Activated B cell treated with CpG ODN at 0.5 μM for 24 hours (primary cell): Measurements from ENCODE around the gene TRIM68. TPM values are rescaled to one million over a fixed set of nuclear protein-coding genes. Genes with fewer than 3 reads are reported as not detected.

Experiments used
- ATAC-seq: fragments of 200-7000 bp; cut with Tn5 transposase; one replicate; pipeline ENCODE4 v1.10.0; 2021; ENCODE audit warnings: low read depth, mild to moderate bottlenecking, moderate library complexity
- CTCF ChIA-PET: fragments of 350-600 bp; sonication (Branson Sonifier 250); formaldehyde crosslinking; loops from one replicate; lab custom pipeline; 2021; ENCODE audit warnings: antibody characterized with exemption; lab: Charles Lee
- POLR2A ChIA-PET: fragments of 350-600 bp; sonication (Branson Sonifier 250); formaldehyde crosslinking; loops from one replicate; lab custom pipeline; 2021; ENCODE audit warnings: antibody characterized with exemption; lab: Charles Lee
- DNase-seq: peaks from one replicate; pipeline ENCODE4 v3.0.0; 2022
- H3K27ac Mint-ChIP-seq: one replicate; pipeline ENCODE4 v1.8.0; 2020; ENCODE audit warnings: mixed read lengths
- H3K27me3 Mint-ChIP-seq: one replicate; pipeline ENCODE4 v1.8.0; 2021; ENCODE audit warnings: mixed read lengths
- H3K36me3 Mint-ChIP-seq: one replicate; pipeline ENCODE4 v1.8.0; 2021; ENCODE audit warnings: low read depth, mixed read lengths
- H3K4me1 Mint-ChIP-seq: one replicate; pipeline ENCODE4 v1.8.0; 2021; ENCODE audit warnings: mixed read lengths
- H3K4me3 Mint-ChIP-seq: one replicate; pipeline ENCODE4 v1.8.0; 2020; ENCODE audit warnings: mild to moderate bottlenecking, mixed read lengths
- H3K9me3 Mint-ChIP-seq: one replicate; pipeline ENCODE4 v1.8.0; 2020; ENCODE audit warnings: mixed read lengths
- intact Hi-C: fragments of 100-400 bp; cut with micrococcal nuclease; formaldehyde crosslinking; loops from one replicate; pipeline ENCODE4 v1.15.1; 2024
- total RNA-seq: library from RNA; stranded (reverse); gene quantifications from 2 replicates; pipeline ENCODE4 v1.2.3, GENCODE V29; 2022
- TF ChIP-seq, protein P1 (sequence below): fragments of 200-600 bp; IDR thresholded peaks from one replicate; pipeline ENCODE4 v1.8.0; 2022; ENCODE audit warnings: antibody characterized with exemption, mild to moderate bottlenecking

TRIM68 gene, protein sequence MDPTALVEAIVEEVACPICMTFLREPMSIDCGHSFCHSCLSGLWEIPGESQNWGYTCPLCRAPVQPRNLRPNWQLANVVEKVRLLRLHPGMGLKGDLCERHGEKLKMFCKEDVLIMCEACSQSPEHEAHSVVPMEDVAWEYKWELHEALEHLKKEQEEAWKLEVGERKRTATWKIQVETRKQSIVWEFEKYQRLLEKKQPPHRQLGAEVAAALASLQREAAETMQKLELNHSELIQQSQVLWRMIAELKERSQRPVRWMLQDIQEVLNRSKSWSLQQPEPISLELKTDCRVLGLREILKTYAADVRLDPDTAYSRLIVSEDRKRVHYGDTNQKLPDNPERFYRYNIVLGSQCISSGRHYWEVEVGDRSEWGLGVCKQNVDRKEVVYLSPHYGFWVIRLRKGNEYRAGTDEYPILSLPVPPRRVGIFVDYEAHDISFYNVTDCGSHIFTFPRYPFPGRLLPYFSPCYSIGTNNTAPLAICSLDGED
- total RNA-seq: 15.2 and 16.9 TPM in 2 replicates

DNA sequence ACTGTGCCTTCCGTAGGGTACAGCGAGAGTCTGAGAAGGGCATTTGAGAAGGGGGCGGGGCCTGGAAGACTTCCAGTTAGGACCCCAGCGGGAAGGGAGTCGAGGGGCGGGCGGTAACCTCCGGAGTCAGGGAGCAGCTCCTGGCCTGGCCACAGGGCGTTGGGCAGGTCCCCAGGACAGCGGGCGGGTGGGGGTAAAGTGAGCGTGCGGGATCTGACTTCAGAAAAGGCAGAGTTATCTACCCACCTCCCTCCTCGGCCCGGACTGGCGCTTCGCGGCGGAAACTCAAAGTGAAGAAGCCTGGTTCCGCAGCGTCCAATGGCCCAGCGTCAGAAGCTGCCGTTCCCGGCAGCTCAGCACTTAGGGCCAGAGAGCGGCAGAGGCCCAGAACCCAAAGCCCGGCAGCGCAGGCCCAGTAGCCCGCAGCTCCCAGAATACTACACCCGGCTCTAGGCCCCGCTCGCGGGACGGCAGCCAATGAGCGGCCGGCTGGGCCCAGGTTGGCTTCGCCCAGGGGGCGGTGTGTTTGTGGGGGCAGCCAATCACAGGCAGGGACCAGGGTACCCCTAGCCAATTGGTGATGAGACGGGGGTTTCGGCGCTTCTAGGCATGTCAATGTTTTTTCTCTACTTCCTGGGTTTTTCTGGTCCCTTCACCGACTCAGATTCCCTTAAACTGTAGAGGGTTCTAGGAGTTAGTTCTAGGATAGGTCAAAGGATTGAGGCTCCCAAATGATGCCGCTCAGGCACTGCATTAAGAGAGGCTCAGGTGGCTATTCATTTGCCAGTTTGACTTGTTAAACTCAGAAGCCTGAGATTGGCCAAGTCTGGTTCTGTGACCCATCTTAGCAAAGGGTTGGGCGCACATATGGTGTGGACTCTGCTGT, at the start of gene TRIM68:
Gene TRIM68 (minus strand): TSS at position 451 of the 886 bp plus-strand sequence. CDS start 2,727 bp downstream, outside the sequence.
- intact Hi-C loops: loop anchor here (1.0 to 10.0 kb wide), 5 partner anchors 215 to 1874 kb away; partner anchors contain the start of genes ARFIP2, FHIP1B, TIMM10B and TRIM21
- peak within 1 kb of the TSS; percentile 91 for H3K27ac Mint-ChIP-seq
- H3K4me1 Mint-ChIP-seq: peaks cover 43% of the 10 kb centered on the region
- ChIA-PET CTCF (interaction anchor here (3.3 kb wide), 1 partner anchor 29 kb away, joined by 14 read pairs; the partner anchor contains the start of gene OR51D1), POLR2A (interaction anchor here (0.7 to 1.7 kb wide), 2 partner anchors 406 to 1016 kb away, joined by 3 to 4 read pairs; partner anchors contain the start of gene TRIM34)
- peaks cover 23% of the 10 kb centered on the region for H3K36me3 Mint-ChIP-seq
- no peaks in the 10 kb centered on the region for H3K9me3 Mint-ChIP-seq
- H3K27me3 Mint-ChIP-seq: no peaks in the 10 kb centered on the region
- peak within 1 kb of the TSS; percentile 95 for H3K4me3 Mint-ChIP-seq
- TF ChIP-seq, protein P1, sequence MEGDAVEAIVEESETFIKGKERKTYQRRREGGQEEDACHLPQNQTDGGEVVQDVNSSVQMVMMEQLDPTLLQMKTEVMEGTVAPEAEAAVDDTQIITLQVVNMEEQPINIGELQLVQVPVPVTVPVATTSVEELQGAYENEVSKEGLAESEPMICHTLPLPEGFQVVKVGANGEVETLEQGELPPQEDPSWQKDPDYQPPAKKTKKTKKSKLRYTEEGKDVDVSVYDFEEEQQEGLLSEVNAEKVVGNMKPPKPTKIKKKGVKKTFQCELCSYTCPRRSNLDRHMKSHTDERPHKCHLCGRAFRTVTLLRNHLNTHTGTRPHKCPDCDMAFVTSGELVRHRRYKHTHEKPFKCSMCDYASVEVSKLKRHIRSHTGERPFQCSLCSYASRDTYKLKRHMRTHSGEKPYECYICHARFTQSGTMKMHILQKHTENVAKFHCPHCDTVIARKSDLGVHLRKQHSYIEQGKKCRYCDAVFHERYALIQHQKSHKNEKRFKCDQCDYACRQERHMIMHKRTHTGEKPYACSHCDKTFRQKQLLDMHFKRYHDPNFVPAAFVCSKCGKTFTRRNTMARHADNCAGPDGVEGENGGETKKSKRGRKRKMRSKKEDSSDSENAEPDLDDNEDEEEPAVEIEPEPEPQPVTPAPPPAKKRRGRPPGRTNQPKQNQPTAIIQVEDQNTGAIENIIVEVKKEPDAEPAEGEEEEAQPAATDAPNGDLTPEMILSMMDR: no peak
- DNase-seq (peak; percentile 87), ATAC-seq (peak; percentile 100)

DNA sequence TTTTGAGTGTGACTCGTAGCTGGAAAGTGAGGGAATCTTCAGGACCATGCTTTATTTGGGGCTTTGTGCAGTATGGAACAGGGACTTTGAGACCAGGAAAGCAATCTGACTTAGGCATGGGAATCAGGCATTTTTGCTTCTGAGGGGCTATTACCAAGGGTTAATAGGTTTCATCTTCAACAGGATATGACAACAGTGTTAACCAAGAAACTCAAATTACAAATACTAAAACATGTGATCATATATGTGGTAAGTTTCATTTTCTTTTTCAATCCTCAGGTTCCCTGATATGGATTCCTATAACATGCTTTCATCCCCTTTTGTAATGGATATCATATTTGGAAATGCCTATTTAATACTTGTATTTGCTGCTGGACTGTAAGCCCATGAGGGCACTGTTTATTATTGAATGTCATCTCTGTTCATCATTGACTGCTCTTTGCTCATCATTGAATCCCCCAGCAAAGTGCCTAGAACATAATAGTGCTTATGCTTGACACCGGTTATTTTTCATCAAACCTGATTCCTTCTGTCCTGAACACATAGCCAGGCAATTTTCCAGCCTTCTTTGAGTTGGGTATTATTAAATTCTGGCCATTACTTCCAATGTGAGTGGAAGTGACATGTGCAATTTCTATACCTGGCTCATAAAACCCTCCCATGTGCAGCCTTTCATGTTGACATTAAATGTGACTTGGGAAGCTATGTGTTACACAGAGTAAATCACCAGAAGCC, 46.8 kb upstream of the TRIM68 start:
- ChIA-PET POLR2A (no interaction called here), CTCF (no interaction called here)
- H3K4me1 Mint-ChIP-seq: no peaks in the 10 kb centered on the region
- no peak overlapping the region for H3K4me3 Mint-ChIP-seq
- ATAC-seq: no peak
- TF ChIP-seq, protein P1: no peak
- intact Hi-C loops: no loop called here
- no peaks in the 10 kb centered on the region for H3K36me3 Mint-ChIP-seq
- no peaks in the 10 kb centered on the region for H3K9me3 Mint-ChIP-seq
- no peak overlapping the region for H3K27ac Mint-ChIP-seq
- DNase-seq: no peak
- H3K27me3 Mint-ChIP-seq: peaks cover 6% of the 10 kb centered on the region

DNA sequence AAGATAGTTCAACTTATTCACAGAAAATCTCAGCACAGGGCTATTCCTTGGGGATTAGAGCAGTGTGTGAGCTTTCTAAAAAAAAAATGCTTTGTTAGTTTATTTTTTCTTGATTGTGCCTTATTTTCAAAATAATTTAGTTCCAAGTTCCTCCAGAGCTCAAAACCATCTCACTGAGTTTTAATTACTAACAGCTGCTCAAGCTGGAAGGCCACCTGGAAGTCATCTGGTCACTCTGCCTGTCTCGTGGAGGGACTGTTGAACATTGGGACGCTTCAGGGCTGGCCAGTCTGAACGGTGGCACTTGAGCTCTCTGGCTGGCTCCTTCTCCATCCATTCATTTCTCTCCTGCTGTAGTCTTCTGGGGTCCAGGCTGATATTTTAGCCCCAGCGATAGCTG, 39.7 kb upstream of the TRIM68 start:
- H3K9me3 Mint-ChIP-seq: no peaks in the 10 kb centered on the region
- H3K4me1 Mint-ChIP-seq: no peaks in the 10 kb centered on the region
- H3K36me3 Mint-ChIP-seq: no peaks in the 10 kb centered on the region
- ATAC-seq: no peak
- DNase-seq: no peak
- TF ChIP-seq, protein P1: no peak
- ChIA-PET CTCF (no interaction called here), POLR2A (no interaction called here)
- H3K27ac Mint-ChIP-seq: no peak overlapping the region
- intact Hi-C loops: no loop called here
- no peak overlapping the region for H3K4me3 Mint-ChIP-seq
- peaks cover 11% of the 10 kb centered on the region for H3K27me3 Mint-ChIP-seq

DNA sequence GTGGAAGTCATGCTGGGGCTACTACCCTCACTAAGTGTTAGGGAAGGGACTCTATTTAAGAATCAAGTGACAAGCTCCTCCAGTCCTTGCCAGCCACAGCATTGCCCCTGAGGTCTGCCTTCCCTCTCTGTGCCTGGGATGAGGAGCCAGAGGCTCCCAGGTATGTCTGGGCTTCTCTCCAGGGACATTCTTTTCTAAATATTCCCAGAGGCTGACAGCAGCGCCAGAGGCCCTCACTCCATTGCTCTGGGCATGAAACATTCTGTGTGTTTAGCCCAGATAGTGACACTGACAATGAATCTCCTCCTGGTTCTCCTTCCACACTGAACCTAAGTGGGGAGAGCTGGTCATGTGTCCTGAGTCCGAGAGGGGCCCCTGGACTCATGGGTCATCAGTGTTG, 37.9 kb upstream of the TRIM68 start:
- no peak for ATAC-seq
- Mint-ChIP-seq H3K9me3 (no peaks in the 10 kb centered on the region), H3K4me1 (no peaks in the 10 kb centered on the region), H3K27ac (no peak overlapping the region), H3K4me3 (no peak overlapping the region), H3K36me3 (no peaks in the 10 kb centered on the region), H3K27me3 (peaks cover 13% of the 10 kb centered on the region)
- ChIA-PET CTCF (interaction anchor here (1.0 kb wide), 1 partner anchor 9 kb away, joined by 3 read pairs; the partner anchor contains the start of gene OR51D1), POLR2A (no interaction called here)
- TF ChIP-seq, protein P1: no peak
- no peak for DNase-seq
- intact Hi-C loops: no loop called here
